Psoas muscle (tissue), 8 donors: ENCODE results near the gene TSPAN14. TPM values are rescaled to one million over a fixed set of nuclear protein-coding genes. Genes with fewer than 3 reads are reported as not detected.

Experiments
- ATAC-seq, 4 donors: fragments of 200-7000 bp; cut with Tn5 transposase; one replicate each; pipeline ENCODE4 v1.9.1; 2020; ENCODE audit warnings: moderate library complexity in 3 of 4, mild to moderate bottlenecking in 2 of 4
- DNase-seq, 2 donors: peaks; one replicate each; pipeline ENCODE4 v3.0.0-alpha.2; 2020
- H3K27ac ChIP-seq: fragments of 200-600 bp; one replicate; pipeline ENCODE4 v1.8.0; 2022
- H3K27me3 ChIP-seq, 3 donors: fragments of 200-600 bp in 1 of 3; one replicate each; pipeline versions ENCODE4 v1.6.1 to v1.8.0; 2013 to 2022; ENCODE audit warnings: low read length in 2 of 3, mild to moderate bottlenecking in 2 of 3, moderate library complexity in 1 of 3; ENCODE audit not compliant: insufficient read depth in 3 of 3
- H3K36me3 ChIP-seq, 2 donors: fragments of 200-600 bp in 1 of 2; one replicate each; pipeline versions ENCODE4 v1.6.1 to v1.8.0; 2013 to 2022; ENCODE audit warnings: low read depth in 1 of 2, mild to moderate bottlenecking in 1 of 2, moderate library complexity in 1 of 2; ENCODE audit not compliant: insufficient read depth in 1 of 2
- H3K4me1 ChIP-seq: fragments of 200-600 bp; one replicate; pipeline ENCODE4 v1.8.0; 2022
- H3K4me3 ChIP-seq: fragments of 200-600 bp; one replicate; pipeline ENCODE4 v1.8.0; 2022; ENCODE audit warnings: mild to moderate bottlenecking
- H3K9me3 ChIP-seq: fragments of 200-600 bp; one replicate; pipeline ENCODE4 v1.8.0; 2022
- WGBS, 3 donors: extraction: QIAGEN DNeasy Blood & Tissue Kit; methylation state at CpG; one replicate each; pipeline versions ENCODE4 v1.1.6 to v1.1.7; 2013; 5-methylcytosine and 5-hydroxymethylcytosine counted together
- intact Hi-C, 2 donors: fragments of 100-400 bp; cut with DNase I; formaldehyde crosslinking; loops; one replicate each; pipeline versions ENCODE4 v1.11.0 to v1.14.2; 2022
- polyA plus RNA-seq, 3 donors: library from polyadenylated mRNA; stranded (reverse); fragments of 200-250 nt; gene quantifications; one replicate each; pipeline ENCODE4 v1.2.3, GENCODE V29; 2013
- total RNA-seq, 4 donors: library from RNA; stranded (reverse); fragmentation: NEBNext Ultra II Directional in 2 of 4; extraction: Animal tissue kit (Norgen Biotek cat#: 25700) in 2 of 4; gene quantifications; one replicate each; pipeline versions ENCODE4 v1.2.1 to v1.2.4, GENCODE V29; 2021 to 2023
- TF ChIP-seq, protein P1 (sequence below): fragments of 200-600 bp; IDR thresholded peaks from one replicate; pipeline ENCODE4 v1.8.0; 2022; ENCODE audit warnings: antibody characterized with exemption
- donor health status: healthy with polysubstance abuse.
- donor health status: DM: no; HTN: no; CAD: no; lungs with moderate emphysema.
- donor health status: Bipolar disorder and iron deficiency.
- donor health status: healthy.
- donor health status: DM: yes; HTN: yes; CAD: no.
- donor health status: DM: no; HTN: no; CAD: no.
- donor health status: DM: no; HTN: no; CAD: no.
- donor health status: DM: yes; HTN: yes; CAD: no.

Gene TSPAN14
- total and polyA plus RNA-seq, 7 donors, result 19.4 to 33.3 (median 23.9) TPM

- DNase-seq, result peak in 1 of 2 donors; percentile 45
- peak overlapping the region; percentile 27 for H3K27ac ChIP-seq
- no peaks in the 10 kb centered on the region for H3K9me3 ChIP-seq
- no peaks in the 10 kb centered on the region for H3K27me3 ChIP-seq
- WGBS, 3 donors, result 84 to 85% (median 85%) methylated on average over 21 of the region's 21 CpGs
- peaks cover 5% of the 10 kb centered on the region for H3K4me1 ChIP-seq
- no peak for ATAC-seq
- intact Hi-C loops, result no loop called here
- H3K36me3 ChIP-seq, result peaks cover 4 to 83% of the 10 kb centered on the region in 2 donors
- no peak overlapping the region for H3K4me3 ChIP-seq
- TF ChIP-seq, protein P1, sequence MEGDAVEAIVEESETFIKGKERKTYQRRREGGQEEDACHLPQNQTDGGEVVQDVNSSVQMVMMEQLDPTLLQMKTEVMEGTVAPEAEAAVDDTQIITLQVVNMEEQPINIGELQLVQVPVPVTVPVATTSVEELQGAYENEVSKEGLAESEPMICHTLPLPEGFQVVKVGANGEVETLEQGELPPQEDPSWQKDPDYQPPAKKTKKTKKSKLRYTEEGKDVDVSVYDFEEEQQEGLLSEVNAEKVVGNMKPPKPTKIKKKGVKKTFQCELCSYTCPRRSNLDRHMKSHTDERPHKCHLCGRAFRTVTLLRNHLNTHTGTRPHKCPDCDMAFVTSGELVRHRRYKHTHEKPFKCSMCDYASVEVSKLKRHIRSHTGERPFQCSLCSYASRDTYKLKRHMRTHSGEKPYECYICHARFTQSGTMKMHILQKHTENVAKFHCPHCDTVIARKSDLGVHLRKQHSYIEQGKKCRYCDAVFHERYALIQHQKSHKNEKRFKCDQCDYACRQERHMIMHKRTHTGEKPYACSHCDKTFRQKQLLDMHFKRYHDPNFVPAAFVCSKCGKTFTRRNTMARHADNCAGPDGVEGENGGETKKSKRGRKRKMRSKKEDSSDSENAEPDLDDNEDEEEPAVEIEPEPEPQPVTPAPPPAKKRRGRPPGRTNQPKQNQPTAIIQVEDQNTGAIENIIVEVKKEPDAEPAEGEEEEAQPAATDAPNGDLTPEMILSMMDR, result no peak
Observed at GRCh38 chr10:80517416-80518142, 63.5 kb downstream of the TSPAN14 start.

GRCh38 chr10:80518143-80518806, 64.2 kb downstream of the TSPAN14 start:
- ATAC-seq, result no peak
- WGBS, 3 donors, result 89 to 95% (median 93%) methylated on average over 17 of the region's 17 CpGs
- intact Hi-C loops, result no loop called here
- peaks cover 5% of the 10 kb centered on the region for H3K4me1 ChIP-seq
- DNase-seq, result peak in 1 of 2 donors; percentile 38
- H3K27me3 ChIP-seq, result no peaks in the 10 kb centered on the region
- no peaks in the 10 kb centered on the region for H3K9me3 ChIP-seq
- TF ChIP-seq, protein P1, result no peak
- H3K27ac ChIP-seq, result peak overlapping the region; percentile 27
- H3K36me3 ChIP-seq, result peaks cover 4 to 76% of the 10 kb centered on the region in 2 donors
- H3K4me3 ChIP-seq, result no peak overlapping the region

DNA sequence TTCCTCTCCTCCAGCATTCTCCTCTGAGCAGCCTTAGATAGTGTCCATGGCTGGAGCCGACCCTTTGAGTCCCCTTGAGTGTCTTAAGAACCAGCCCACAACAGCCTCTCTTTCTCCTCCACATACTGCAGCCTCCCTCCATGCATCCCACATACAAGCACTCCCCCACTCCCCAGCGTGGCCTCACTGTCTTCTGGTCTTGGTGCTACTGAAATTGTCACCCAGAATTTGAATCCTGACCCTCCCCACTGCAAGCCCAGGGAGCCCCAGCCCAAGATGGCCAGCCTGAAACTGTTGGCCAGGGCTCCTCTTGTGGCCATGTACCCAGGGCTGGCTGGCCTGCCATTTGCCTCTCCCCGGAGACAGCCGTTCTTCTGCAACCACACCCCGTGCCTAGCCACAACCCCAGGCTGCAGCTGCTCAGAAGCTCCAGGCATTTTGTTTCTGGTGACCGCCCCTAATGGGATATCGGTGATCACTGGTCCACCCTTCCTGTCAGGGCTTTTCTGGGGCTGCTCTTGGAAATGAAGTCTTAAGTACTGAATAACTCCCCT, 64.8 kb downstream of the TSPAN14 start:
- ATAC-seq (peak in 2 of 4 donors; percentile 29 to 42), DNase-seq (peak in 1 of 2 donors; percentile 58)
- H3K27ac ChIP-seq, result no peak overlapping the region
- H3K27me3 ChIP-seq, result no peaks in the 10 kb centered on the region
- no peak overlapping the region for H3K4me3 ChIP-seq
- peaks cover 5% of the 10 kb centered on the region for H3K4me1 ChIP-seq
- 60 to 68% (median 63%) methylated on average over 7 of the region's 7 CpGs for WGBS, 3 donors
- peaks cover 4 to 70% of the 10 kb centered on the region in 2 donors for H3K36me3 ChIP-seq
- TF ChIP-seq, protein P1, result no peak
- no peaks in the 10 kb centered on the region for H3K9me3 ChIP-seq
- intact Hi-C loops, result no loop called here

GRCh38 chr10:80519936-80520650, 66.0 kb downstream of the TSPAN14 start:
- TF ChIP-seq, protein P1, result no peak
- H3K27ac ChIP-seq, result no peak overlapping the region
- WGBS, 3 donors, result 85 to 94% (median 86%) methylated on average over 14 of the region's 14 CpGs
- ATAC-seq (no peak), DNase-seq (peak in 1 of 2 donors; percentile 27)
- no peaks in the 10 kb centered on the region for H3K27me3 ChIP-seq
- H3K4me1 ChIP-seq, result peaks cover 5% of the 10 kb centered on the region
- H3K4me3 ChIP-seq, result no peak overlapping the region
- no peaks in the 10 kb centered on the region for H3K9me3 ChIP-seq
- H3K36me3 ChIP-seq, result peaks cover 0 to 58% of the 10 kb centered on the region in 2 donors
- intact Hi-C loops, result no loop called here
